NCI-H524 (cell line): Measurements from ENCODE around the gene COPS3.
A peak's percentile ranks its signal among the peaks of the same experiment; 100 is the strongest.

Experiments
- DNase-seq, 2 experiments: peaks; one replicate each; lab custom pipeline; 2025; lab: John Stamatoyannopoulos, UW

The COPS3 gene

GRCh38 chr17:17280613-17281549 is at the start of gene COPS3:
COPS3 (minus strand) TSS chr17:17281246; CDS start chr17:17281186, 60 bp downstream.
- DNase-seq, result peak; percentile 93 to 96

GRCh38 chr17:17328251-17328650 is 47.2 kb upstream of the COPS3 start:
- DNase-seq, result no peak

GRCh38 chr17:17326275-17326875 is 45.3 kb upstream of the COPS3 start:
- DNase-seq, result no peak

GRCh38 chr17:17325816-17326215 is 44.8 kb upstream of the COPS3 start:
- DNase-seq, result no peak

GRCh38 chr17:17325228-17325627 is 44.2 kb upstream of the COPS3 start:
- peak; percentile 25 to 60 for DNase-seq

GRCh38 chr17:17324616-17325015 is 43.6 kb upstream of the COPS3 start:
- no peak for DNase-seq

GRCh38 chr17:17322516-17323510 is 41.8 kb upstream of the COPS3 start:
- DNase-seq, result no peak

- DNase-seq, result no peak
These were observed 40.4 kb upstream of the COPS3 start for GRCh38 chr17:17321356-17322025.

GRCh38 chr17:17320911-17321220 is 39.8 kb upstream of the COPS3 start:
- DNase-seq, result no peak

GRCh38 chr17:17320188-17320910 is 39.3 kb upstream of the COPS3 start:
- DNase-seq, result no peak

GRCh38 chr17:17315142-17315821 is 34.2 kb upstream of the COPS3 start:
- DNase-seq, result peak in 1 of 2 experiments; percentile 12

- no peak for DNase-seq
These were observed 33.5 kb upstream of the COPS3 start for GRCh38 chr17:17314501-17315071.

GRCh38 chr17:17313350-17313991 is 32.4 kb upstream of the COPS3 start:
- peak; percentile 33 to 57 for DNase-seq

- DNase-seq, result no peak
These were observed 28.3 kb upstream of the COPS3 start for GRCh38 chr17:17309356-17309755.

GRCh38 chr17:17305281-17305801 is 24.3 kb upstream of the COPS3 start:
- DNase-seq, result peak; percentile 29 to 71

GRCh38 chr17:17304521-17304985 is 23.5 kb upstream of the COPS3 start:
- no peak for DNase-seq

GRCh38 chr17:17303847-17304490 is 22.9 kb upstream of the COPS3 start:
- no peak for DNase-seq

- DNase-seq, result peak; percentile 40 to 77
These were observed 22.2 kb upstream of the COPS3 start, which contains the start of gene NT5M for GRCh38 chr17:17303010-17303846. NT5M (plus strand) TSS chr17:17303373; CDS start chr17:17303551, 178 bp downstream.
